Hepatocyte (in vitro differentiated cells): ENCODE measurements around the gene KCNQ5. TPM values are rescaled to one million over a fixed set of nuclear protein-coding genes. Genes with fewer than 3 reads are reported as not detected.

Source experiments
- DNase-seq: peaks from one replicate; pipeline ENCODE4 v3.0.0-alpha.2; 2016; ENCODE audit warnings: low spot score
- H2AFZ ChIP-seq: fragments of 200-600 bp; sonication (generic); 2 replicates; pipeline ENCODE4 v1.6.0; 2016; ENCODE audit warnings: antibody characterized with exemption, mild to moderate bottlenecking
- H3K27ac ChIP-seq: fragments of 200-600 bp; sonication (generic); 2 replicates; pipeline ENCODE4 v1.5.1; 2016; ENCODE audit warnings: mild to moderate bottlenecking
- H3K27me3 ChIP-seq: fragments of 200-600 bp; sonication (generic); 2 replicates; pipeline ENCODE4 v1.6.1; 2016
- H3K36me3 ChIP-seq: fragments of 200-600 bp; sonication (generic); replicated peaks from 2 replicates; pipeline ENCODE4 v1.5.1; 2016; ENCODE audit warnings: low read depth; ENCODE audit not compliant: insufficient read depth
- H3K4me1 ChIP-seq: fragments of 200-600 bp; sonication (generic); 2 replicates; pipeline ENCODE4 v1.5.1; 2016; ENCODE audit warnings: mild to moderate bottlenecking, moderate library complexity; ENCODE audit not compliant: insufficient read depth
- H3K4me2 ChIP-seq: fragments of 200-600 bp; sonication (generic); 2 replicates; pipeline ENCODE4 v1.6.0; 2016
- H3K4me3 ChIP-seq: fragments of 200-600 bp; sonication (generic); 2 replicates; pipeline ENCODE4 v1.5.1; 2016; ENCODE audit warnings: mild to moderate bottlenecking
- H3K79me2 ChIP-seq: fragments of 200-600 bp; sonication (generic); 2 replicates; pipeline ENCODE4 v1.6.0; 2017; ENCODE audit warnings: mild to moderate bottlenecking
- H3K9me2 ChIP-seq: fragments of 200-600 bp; sonication (generic); replicated peaks from 2 replicates; pipeline ENCODE4 v1.6.0; 2017; ENCODE audit warnings: mild to moderate bottlenecking; ENCODE audit not compliant: insufficient read depth
- H3K9me3 ChIP-seq: fragments of 200-600 bp; sonication (generic); 2 replicates; pipeline ENCODE4 v1.5.1; 2016; ENCODE audit warnings: low read depth, mild to moderate bottlenecking
- H4K20me1 ChIP-seq: fragments of 200-600 bp; sonication (generic); 2 replicates; pipeline ENCODE4 v1.6.0; 2016; ENCODE audit warnings: mild to moderate bottlenecking; ENCODE audit not compliant: insufficient read depth, poor library complexity, severe bottlenecking
- EZH2 ChIP-seq: fragments of 200-600 bp; sonication (generic); IDR thresholded peaks from 2 replicates; pipeline ENCODE4 v1.6.1; 2016; ENCODE audit warnings: antibody characterized with exemption, mild to moderate bottlenecking, borderline replicate concordance
- EZH2phosphoT487 ChIP-seq: fragments of 200-600 bp; sonication (generic); IDR thresholded peaks from one replicate; pipeline ENCODE4 v1.6.1; 2018; ENCODE audit warnings: antibody characterized with exemption, mild to moderate bottlenecking, low read depth, moderate library complexity; ENCODE audit not compliant: unreplicated experiment, severe bottlenecking
- WGBS: methylation state at CpG from one replicate; pipeline ENCODE4 v1.1.6; 2016; ENCODE audit warnings: low lambda C conversion rate; ENCODE audit errors: missing lambda C conversion rate; 5-methylcytosine and 5-hydroxymethylcytosine counted together
- polyA plus RNA-seq: library from polyadenylated mRNA; unstranded; fragments of >200 nt; fragmentation: Nextera tagmentation; extraction: Ambion mirVana; gene quantifications from 2 replicates; pipeline ENCODE4 v1.2.1, GENCODE V29; 2016
- total RNA-seq: library from RNA; depleted of rRNA; stranded (reverse); fragments of >200 nt; gene quantifications from 2 replicates; pipeline ENCODE4 v1.2.3, GENCODE V29; 2014
- TF ChIP-seq, protein P1 (sequence below): fragments of 200-600 bp; sonication (generic); IDR thresholded peaks from 2 replicates; pipeline ENCODE4 v1.5.1; 2016; ENCODE audit warnings: antibody characterized with exemption, mild to moderate bottlenecking; ENCODE audit not compliant: poor library complexity

KCNQ5 gene
- total and polyA plus RNA-seq, 2 experiments from 2014 or later, result 1.6 to 2.0 TPM

DNA sequence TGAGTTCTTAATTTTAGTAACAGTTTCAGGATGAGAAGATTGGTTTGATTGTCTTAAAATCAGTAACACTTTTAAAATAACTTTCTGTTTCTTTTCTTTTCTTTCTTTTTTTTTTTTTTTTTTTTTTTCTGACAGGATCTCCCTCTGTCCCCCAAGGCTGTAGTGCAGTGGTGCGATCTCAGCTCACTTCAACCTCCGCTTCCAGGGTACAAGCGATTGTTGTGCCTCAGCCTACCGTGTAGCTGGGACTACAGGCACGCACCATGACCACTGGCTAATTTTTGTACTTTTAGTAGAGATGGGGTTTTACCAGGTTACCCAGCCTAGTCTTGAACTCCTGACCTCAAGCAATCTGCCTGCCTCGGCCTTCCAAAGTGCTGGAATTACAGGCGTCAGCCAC, 33.7 kb upstream of the KCNQ5 start:
- Histone ChIP-seq H2AFZ (no peak overlapping the region), H3K36me3 (no peaks in the 10 kb centered on the region), H3K9me3 (no peaks in the 10 kb centered on the region), H3K4me1 (no peaks in the 10 kb centered on the region), H4K20me1 (no peaks in the 10 kb centered on the region), H3K79me2 (no peaks in the 10 kb centered on the region), H3K4me2 (no peak overlapping the region), H3K9me2 (no peaks in the 10 kb centered on the region), H3K27me3 (no peaks in the 10 kb centered on the region), H3K4me3 (no peak overlapping the region), H3K27ac (no peak overlapping the region)
- DNase-seq, result no peak
- 94% methylated on average over 7 of the region's 7 CpGs for WGBS
- TF ChIP-seq, protein P1, sequence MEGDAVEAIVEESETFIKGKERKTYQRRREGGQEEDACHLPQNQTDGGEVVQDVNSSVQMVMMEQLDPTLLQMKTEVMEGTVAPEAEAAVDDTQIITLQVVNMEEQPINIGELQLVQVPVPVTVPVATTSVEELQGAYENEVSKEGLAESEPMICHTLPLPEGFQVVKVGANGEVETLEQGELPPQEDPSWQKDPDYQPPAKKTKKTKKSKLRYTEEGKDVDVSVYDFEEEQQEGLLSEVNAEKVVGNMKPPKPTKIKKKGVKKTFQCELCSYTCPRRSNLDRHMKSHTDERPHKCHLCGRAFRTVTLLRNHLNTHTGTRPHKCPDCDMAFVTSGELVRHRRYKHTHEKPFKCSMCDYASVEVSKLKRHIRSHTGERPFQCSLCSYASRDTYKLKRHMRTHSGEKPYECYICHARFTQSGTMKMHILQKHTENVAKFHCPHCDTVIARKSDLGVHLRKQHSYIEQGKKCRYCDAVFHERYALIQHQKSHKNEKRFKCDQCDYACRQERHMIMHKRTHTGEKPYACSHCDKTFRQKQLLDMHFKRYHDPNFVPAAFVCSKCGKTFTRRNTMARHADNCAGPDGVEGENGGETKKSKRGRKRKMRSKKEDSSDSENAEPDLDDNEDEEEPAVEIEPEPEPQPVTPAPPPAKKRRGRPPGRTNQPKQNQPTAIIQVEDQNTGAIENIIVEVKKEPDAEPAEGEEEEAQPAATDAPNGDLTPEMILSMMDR, result no peak
- TF ChIP-seq EZH2 (no peak), EZH2phosphoT487 (no peak)

DNA sequence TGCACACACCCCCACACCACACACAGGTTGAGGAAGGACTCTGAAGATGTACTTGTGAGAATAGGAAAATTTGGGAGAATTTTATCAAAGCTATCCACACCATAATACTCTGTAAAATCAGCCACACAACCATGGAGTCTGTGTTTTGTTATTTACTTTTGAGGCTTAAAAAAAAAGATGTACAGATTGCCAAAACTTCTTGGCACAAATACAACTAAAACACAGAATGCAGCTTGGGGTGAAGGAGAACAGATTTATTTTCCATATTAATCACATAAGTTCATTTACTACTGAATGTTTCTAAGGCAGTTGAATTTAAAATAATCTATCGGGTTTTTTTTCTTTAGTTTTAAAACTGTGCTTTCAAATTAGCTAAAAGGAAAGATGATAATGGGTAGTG, 32.8 kb upstream of the KCNQ5 start:
- H3K4me1 ChIP-seq, result no peaks in the 10 kb centered on the region
- H2AFZ ChIP-seq, result no peak overlapping the region
- no peak overlapping the region for H3K4me2 ChIP-seq
- no peaks in the 10 kb centered on the region for H3K36me3 ChIP-seq
- H3K27ac ChIP-seq, result no peak overlapping the region
- H3K4me3 ChIP-seq, result no peak overlapping the region
- no peaks in the 10 kb centered on the region for H3K9me3 ChIP-seq
- no peak for DNase-seq
- TF ChIP-seq EZH2phosphoT487 (no peak), EZH2 (no peak)
- TF ChIP-seq, protein P1, result no peak
- H3K79me2 ChIP-seq, result no peaks in the 10 kb centered on the region
- no peaks in the 10 kb centered on the region for H3K9me2 ChIP-seq
- H4K20me1 ChIP-seq, result no peaks in the 10 kb centered on the region
- 100% methylated on average over 1 of the region's 1 CpG for WGBS
- no peaks in the 10 kb centered on the region for H3K27me3 ChIP-seq

DNA sequence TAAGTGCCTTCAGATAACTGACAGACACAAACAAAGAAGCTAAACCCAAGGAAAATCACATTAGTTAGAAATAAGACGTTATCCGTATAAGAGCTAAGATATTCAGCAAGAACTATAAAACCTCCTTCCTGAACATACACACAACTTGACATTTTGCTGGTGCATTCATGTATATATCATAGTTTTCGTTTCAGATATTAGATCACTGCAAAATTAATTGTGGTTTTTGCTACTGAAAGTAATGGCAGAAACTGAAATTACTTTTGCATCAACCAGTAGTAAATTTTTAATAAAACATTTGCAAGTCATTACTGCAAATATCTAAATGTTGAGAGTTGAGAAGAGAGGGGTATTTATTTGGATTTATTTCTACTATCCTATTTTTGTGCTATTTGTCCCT, 26.1 kb upstream of the KCNQ5 start:
- 74% methylated on average over 3 of the region's 3 CpGs for WGBS
- no peaks in the 10 kb centered on the region for H3K9me3 ChIP-seq
- DNase-seq, result no peak
- no peaks in the 10 kb centered on the region for H4K20me1 ChIP-seq
- H3K4me3 ChIP-seq, result no peak overlapping the region
- no peaks in the 10 kb centered on the region for H3K36me3 ChIP-seq
- no peaks in the 10 kb centered on the region for H3K27me3 ChIP-seq
- no peaks in the 10 kb centered on the region for H3K9me2 ChIP-seq
- no peak overlapping the region for H2AFZ ChIP-seq
- H3K79me2 ChIP-seq, result no peaks in the 10 kb centered on the region
- TF ChIP-seq, protein P1, result no peak
- H3K4me2 ChIP-seq, result no peak overlapping the region
- no peaks in the 10 kb centered on the region for H3K4me1 ChIP-seq
- H3K27ac ChIP-seq, result no peak overlapping the region

DNA sequence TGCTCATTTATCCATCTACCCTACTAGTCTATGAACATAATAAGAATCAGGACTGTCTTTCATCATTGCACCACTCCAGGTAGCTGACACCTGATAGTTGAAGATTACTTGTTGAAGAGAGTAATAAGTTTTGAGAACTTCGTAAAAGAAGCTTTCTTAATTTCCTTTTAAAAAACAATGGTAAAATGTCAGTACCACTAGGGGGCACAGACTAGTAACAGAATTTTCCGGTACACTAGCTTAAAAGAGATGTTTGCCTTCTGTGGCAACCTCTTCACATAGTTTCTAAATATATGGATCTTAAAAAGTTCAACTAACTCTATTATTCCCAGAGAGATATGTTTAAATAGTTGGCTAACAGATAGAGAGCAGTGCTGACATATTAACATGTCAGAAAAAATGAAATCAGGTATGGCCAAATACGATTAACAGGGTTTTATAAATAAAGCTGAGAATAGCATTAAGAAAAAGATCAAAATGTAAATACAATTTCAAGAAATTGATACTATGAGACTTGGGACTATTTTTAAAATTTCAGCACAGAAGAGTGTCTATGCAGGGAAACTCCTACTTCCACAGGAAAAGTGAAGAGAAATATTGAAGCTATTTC, 5.4 kb upstream of the KCNQ5 start:
- TF ChIP-seq, protein P1, result peak; percentile 68
- TF ChIP-seq EZH2, result no peak
- WGBS, result 44% methylated on average over 3 of the region's 3 CpGs
- no peaks in the 10 kb centered on the region for H3K79me2 ChIP-seq
- no peak overlapping the region for H3K4me2 ChIP-seq
- H3K9me3 ChIP-seq, result no peaks in the 10 kb centered on the region
- H3K27ac ChIP-seq, result no peak overlapping the region
- peaks cover 43% of the 10 kb centered on the region for H3K27me3 ChIP-seq
- no peak overlapping the region for H3K4me3 ChIP-seq
- peak; percentile 55 for DNase-seq
- no peaks in the 10 kb centered on the region for H3K36me3 ChIP-seq
- no peaks in the 10 kb centered on the region for H4K20me1 ChIP-seq
- H2AFZ ChIP-seq, result no peak overlapping the region
- no peaks in the 10 kb centered on the region for H3K9me2 ChIP-seq
- peaks cover 9% of the 10 kb centered on the region for H3K4me1 ChIP-seq
